NCI-H524 treated with DMSO at 0.1 percent for 48 hours (cell line): ENCODE results near the gene ZNF32.
"Not testable (repeated sequence)": the region's sequence is repeated elsewhere in the genome, so short reads cannot be mapped to it uniquely, and the experiment has no call there.

Source experiments
- DNase-seq: peaks from one replicate; lab custom pipeline; 2025; lab: John Stamatoyannopoulos, UW

Gene ZNF32

DNA sequence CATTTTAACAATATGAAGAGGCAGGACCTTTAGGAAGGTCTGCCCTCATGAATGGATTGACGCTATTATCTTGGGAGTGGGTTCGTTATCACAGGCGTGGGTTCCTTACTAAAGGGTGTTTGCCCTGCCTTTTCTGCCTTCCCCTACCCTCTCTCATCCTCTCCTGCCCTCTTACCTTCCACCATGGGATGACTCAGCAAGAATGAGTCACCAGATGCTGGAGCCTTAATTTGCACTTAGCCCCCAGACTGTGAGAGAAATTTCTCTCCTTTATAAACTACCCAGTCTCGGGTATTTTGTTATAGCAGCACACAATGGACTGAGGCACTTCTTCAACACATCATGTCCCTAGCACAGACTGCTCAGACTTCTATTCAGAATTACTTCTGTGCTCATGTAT lies 31.4 kb upstream of the ZNF32 start:
- no peak for DNase-seq

DNA sequence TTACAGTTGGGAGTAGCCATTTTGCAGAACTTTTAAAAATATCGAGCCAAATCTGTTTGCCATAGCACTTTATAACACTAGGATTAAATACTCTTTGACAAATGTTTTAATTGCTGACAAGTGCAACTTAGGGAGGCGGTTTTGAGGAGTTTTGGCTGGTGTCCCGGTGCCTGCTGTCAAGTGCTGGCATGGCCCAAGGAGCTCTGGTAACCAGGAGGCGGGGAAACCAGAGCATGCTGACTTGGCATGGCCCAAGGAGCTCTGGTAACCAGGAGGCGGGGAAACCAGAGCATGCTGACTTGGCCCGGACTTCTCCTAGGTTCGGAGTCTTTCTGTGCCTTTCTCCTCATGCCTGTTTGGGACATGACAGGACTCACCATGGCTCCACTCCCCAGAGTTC lies 30.8 kb upstream of the ZNF32 start:
- DNase-seq: no peak

DNA sequence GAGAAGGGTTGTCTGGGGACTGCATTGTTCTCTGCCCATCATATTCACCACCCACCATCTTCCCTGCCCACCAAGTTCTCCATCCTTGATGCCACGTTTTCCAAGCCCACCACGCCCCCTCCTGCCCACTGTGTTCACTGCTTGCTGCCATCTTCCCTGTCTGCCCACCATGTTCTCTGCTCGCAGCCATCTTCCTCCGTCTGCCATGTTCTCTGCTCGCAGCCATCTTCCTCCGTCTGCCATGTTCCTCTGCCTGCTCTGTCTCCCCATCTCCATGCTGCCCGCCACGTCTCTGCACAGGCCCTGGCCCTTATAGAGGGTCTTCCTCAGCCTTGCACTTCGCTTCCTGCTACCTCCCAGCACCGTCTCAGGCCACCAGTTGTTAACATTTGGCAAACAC lies 30.0 kb upstream of the ZNF32 start:
- DNase-seq: no peak

DNA sequence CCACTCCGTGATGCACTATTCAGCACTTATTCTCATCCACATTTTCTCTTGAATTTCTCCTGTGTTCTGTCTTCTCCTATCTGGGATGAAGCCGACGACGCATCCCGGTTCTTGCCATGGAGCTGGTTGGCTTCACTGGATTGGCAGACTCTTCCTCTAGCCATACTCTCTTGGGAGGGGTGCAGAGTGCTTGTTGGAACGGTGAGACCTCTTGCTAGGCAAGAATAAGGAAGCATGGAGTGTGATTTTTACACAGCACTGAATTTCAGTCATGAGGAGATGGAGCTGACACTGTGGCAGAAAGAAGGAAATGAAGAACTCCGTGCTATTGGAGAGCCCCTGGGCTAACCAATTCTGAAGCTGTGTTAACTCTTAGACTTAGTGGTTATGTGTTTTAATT lies 28.2 kb upstream of the ZNF32 start:
- DNase-seq: no peak

DNA sequence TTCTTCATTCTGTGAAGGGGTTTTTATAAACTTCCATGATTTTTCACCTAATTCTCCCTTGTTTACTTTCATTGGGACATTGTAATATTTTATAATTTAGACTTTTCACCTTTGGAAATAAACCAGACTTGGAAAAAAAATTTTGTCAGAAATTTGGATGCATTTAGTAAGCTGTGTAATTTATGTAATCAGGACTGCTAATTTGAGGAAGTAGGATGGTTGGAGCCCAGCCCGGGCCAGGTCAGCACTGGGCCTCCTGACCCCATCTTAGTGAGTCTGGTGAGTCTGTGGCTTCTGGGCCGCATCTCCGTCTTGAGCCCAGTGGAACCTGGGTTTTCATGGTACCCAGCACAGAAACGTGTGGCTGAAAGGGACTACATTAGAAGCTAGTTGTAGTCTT lies 27.6 kb upstream of the ZNF32 start:
- DNase-seq: no peak

DNA sequence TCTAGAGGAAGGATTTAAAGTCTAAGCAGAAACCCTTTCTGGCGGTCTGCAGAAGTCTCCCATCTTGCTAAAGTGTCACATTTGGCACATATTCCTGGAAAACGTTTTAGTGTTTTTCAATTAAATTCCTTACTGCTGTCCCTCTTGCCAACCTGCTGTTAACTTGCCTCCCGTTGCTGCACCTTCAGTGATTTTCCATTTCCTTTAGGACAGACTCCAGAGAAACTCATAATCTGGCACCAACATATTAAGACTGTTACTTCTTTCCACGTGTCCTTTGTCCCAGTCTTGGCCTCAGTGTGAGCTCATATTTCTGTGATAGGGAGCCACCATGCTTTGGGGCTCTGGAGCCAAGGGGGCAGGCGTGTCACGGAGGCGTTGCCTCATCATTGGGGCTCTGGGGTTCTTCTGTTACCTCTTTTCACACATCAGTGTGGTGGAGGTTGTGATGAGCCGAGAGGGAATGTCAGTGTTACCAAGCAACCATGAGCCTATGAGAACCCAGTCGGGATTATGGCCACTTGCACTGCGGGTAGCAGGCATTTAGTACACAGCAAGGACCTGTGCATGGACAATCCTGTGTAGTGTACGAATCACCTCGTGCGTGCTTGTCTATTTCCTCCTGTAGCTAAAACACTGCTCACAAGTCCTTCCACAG lies 26.0 kb upstream of the ZNF32 start:
- DNase-seq: no peak

DNA sequence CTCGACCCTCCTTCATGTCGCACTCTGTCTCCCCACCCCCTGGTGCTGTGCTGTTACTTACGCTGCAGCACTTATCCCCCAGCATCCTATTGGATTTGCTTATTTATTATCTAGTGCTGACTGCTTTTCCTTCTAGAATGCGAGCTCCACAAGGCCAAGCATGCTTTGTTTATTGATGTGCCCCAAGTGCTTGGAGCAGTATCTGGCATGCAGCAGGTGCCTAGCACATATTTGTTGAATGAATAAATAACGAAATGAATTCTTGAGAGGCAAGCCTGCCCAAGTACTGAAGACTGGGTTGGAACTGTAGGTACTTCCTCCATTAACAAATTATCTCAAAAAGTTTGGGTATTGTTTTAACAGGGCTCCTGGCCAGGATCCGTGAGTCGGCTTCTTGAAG lies 24.8 kb upstream of the ZNF32 start:
- no peak for DNase-seq

DNA sequence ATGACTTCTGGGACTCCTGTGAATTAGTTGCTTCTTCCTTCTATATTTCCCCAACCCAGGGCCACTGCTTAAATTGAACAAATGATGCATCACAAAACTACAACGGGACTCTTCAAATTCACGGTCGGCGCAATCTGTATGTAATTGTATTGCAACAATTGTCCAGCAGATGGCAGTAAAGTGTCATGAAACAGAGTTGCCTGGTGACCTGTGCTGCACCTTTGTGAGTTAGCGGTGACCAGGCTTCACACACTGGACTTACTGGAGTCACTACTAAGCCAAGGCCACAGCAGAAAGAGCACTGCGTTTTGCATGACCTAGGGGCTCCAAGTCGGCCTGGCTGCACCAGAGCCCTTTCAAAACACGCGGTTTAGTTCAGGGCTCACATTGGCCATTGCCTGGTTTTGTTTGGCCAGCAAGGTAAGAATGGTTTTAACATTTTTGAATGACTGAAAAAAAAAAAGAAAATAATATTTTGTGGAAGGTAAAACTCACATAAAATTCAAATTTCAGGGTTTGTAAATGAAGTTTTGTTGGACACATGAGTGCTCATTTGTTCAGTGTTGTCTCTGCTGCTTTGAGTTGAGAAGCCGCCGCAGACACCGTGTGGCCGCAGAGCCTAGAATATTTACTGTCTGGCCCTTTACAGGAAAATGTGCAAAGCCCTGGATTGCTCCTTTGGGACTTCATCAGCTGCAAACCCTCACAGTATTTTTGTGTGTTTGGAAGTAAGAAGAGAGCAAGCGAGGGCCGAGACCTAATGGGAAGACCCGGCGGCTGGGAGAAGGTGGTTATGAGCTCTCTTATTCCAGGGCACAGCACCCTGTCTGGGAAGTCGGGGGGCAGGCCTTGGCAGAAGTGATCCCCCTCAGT lies 23.2 kb upstream of the ZNF32 start:
- DNase-seq: no peak

DNA sequence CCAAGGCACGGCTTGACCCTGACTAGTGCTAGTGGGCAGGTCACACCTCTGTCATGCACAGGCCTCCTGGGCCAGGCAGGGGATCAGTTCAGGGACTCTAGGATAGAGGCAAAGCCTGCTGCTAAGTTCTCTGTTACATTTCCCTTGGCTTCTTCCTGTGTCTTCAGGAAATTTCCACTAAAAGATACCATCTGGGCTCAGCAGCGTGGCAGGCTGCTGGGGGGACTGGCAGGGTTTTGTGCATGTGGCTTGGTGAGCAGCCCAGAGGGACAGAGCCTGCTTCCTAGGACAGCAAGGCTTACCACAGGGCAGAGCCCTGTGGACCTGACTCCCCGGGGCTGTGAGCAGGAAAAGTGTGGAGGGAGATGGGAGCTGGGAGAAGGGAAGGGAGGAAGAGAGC lies 20.7 kb upstream of the ZNF32 start:
- no peak for DNase-seq

DNA sequence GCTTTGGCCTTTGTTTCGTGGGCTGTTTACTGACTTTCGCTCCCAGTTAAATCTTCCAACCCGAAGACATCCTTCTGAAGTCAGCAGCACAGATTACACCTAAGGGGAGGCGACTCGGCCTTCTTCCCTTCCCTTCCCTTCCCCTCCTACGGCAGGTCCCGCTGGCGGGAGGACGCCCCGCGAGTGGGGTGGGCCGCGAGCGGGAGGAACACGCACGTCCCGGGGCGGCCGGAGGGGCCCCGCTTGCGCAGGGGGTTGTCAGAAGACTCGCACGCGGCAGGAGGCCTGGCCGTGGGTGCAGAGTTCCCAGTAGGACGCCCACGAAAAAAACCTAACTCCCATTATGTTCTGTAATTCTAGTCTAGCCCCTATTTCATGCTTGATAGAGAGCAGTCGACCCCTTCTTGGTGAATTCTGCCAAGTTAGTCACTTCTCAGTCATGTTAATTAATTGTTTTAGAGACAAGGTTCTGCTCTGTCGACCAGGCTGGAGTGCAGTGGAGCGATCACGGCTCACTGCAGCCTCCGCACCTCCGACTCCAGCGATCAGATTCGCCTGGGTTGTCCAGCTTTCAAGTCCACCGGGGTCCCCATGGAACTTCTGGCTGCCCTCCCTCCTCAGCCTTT lies 19.2 kb upstream of the ZNF32 start:
- DNase-seq: no peak

DNA sequence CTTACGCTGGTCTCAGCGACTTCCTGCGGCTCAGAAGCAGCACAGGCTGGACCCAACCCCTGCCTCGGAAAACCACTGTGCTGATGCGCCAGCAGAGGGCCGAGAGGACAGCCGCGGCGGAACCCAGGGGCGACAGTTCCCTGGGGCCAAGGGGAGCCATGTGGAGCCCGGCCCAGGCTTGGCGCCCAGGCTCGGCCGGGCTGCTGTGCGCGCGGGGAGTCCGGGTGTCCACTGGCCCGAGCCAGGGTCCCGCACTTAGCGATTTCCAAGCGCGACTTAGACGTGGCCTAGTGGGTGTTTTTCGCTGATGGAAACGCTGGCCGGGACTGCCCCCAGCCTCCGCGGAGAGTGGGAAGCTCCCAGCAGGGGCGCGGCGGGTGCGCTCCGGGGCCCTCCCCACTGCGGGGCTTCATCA lies 18.6 kb upstream of the ZNF32 start:
- DNase-seq: no peak

DNA sequence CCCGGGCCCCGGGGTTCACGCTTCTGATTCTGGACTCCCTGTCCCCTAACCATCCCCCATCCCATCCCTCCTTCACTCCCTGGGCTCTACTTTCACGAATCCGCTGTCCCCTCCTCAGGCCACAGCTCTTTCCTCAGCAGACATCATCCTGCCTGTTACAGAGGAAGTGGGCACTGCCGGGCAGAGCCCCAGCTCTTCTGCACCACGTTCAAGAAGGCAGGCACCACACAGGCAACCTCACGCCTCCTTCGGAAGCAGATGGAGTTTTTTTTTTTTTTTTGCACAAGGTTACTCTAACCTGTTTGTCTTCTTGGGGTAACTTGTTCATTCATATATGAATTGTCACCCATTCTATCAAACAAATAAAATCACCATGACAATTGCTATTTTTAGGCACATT lies 17.9 kb upstream of the ZNF32 start:
- DNase-seq: no peak

DNA sequence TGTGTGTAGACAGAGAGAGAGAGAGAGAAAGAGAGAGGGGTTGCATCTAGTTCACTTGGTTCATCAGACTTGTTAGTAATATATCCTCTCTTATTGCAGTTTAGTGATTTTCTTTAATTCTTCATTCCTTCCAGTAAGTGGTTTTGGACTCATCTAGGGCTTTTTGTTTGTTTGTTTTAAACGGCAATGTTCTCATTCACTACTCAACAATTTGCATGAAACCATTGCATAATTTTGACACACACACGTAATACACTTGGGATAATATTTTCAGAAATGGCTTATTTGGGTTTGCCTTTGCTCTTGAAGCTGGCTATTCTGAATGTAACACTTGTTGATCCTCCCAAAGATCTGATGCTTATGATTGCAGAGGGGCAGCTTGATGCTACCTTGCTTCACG lies 16.4 kb upstream of the ZNF32 start:
- no peak for DNase-seq

DNA sequence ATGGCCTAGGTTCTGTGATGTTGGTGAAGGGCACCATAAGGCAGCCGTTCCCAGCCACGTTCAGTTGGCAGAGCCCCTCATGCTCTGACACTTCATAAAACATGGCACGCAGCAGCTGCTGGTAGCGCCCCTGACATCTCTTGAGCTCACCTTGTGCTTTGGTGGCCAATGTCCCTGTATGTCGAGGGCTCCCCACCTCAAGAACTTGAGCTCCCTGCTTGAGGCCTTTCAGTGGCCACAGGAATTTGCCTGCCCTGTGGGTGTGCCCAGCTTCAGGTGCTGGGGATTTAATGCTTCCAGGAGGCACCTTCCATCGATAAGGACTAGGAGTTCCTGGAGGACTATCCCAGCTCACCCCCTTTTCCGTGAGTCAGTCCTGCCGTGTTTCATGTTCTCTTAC lies 9.5 kb upstream of the ZNF32 start:
- no peak for DNase-seq

DNA sequence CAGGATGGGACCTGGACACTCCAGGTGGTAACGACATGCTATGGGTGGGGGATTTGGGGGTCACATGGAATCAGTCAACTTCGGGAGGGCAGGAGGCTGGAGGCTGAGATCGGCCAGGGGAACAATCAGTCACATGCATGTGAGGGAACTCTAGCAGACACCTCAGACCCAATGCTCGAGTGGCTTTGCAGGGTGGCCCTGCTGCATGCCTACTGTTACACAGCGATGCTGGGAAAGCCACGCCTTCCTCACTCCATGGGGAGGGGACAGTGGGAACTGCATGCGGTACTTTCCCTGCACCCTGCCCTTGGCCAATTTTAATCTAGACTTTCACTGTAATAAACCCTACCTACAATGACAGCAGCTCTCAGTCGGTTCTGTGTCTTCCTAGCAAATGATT lies 6.6 kb upstream of the ZNF32 start:
- DNase-seq: no peak

DNA sequence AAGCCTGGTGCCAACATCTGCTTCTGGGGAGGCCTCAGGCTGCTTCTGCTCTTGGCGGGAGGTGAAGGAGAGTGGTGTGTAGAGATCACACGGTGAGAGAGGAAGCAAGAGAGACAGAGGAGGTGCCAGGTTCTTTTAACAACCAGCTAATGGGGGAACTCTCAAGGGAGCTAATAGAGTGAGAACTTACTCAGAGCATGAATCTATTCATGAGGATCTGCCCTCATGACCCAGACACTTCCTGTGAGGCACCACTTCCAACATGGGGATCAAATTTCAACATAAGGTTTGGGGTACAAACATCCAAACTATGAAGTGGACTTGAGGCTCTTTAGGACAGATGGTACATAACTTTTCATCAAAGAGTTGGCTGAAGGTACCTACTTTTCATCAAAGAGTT lies 5.1 kb upstream of the ZNF32 start:
- no peak for DNase-seq

DNA sequence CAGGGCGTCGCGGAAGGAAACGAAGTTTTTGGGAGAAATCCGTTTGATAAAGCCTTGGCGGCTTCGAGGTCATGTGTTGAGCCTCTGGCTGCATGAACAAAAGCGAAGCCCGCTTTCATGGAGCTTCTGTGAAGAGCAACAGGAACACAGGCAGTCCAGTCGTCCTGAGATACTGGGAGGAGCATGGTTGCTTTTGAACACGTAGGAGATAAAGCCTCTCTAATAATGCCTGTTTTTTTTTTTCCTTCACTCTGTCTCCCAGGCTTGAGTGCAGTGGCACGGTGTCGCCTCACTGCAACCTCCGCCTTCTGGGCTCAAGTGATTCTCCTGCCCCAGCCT lies 473 bp upstream of the ZNF32 start:
- no peak for DNase-seq

DNA sequence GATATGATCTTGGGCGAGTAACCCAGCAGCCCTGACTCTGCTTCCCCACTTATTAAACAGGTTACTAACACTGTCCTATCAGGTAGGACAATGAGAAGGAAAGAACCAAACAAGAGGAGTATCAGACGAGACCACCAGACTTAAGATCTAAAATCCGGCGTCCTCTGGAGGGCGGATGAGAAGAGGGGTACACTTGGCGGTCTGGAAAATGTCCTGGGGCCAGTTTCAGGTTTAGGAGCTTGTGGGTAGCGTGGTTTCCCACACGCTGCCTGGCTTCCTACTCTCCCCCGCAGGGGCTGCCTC lies 635 bp downstream of the ZNF32 start:
- DNase-seq: no peak

DNA sequence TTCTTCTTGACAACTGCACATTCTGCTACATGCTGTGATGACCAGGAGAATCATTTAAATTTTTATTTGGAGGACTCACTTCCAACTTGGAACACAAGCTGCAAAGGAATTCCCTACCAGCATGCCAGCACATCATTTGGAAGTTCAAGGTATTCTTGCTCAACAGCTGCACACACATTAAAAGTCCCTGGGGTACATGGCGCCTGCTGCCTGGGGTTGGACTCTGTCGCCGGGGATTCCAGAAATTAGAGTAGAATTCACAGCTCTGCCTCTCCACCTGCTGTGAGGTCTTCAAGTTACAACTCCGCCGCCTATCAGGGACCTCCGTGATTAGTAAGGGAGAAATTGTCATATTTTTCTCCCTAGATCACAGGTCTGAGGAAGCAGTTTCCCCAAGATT lies 1.1 kb downstream of the ZNF32 start:
- no peak for DNase-seq

DNA sequence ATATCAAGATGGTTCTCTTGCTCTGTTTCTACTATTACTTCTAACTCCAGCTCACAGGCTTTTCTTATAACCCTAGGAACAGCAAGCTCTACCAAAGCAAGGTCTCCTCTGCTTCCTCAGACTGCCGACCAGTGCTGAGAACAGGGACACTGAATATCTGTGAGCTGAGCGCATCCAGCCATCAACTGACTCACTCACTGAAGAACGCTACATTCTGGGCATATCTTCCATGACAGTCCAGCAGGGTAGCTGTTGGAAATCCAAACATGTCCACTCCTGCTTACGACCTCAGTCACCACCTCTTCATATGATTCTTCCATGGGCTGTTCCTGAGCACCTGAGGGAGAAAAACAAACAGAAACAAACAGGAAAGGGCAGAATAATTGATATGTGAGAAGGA lies 2.8 kb downstream of the ZNF32 start:
- no peak for DNase-seq

DNA sequence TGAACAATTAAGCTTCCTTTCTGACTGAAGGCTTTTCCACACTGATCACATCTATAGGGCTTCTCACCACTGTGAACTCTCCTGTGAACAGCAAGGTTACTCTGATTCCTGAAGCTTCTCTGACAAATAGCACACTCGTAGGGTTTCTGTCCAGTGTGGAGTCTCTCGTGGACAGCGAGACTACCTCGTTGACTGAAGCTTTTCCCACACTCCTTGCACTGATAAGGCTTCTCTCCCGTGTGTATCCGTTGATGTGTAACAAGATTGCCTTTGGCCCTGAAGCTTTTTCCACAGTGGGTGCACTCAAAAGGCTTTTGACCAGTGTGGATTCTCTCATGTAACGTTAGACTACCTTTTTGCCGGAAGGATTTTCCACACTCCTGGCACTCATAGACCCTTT lies 4.4 kb downstream of the ZNF32 start:
- no peak for DNase-seq

DNA sequence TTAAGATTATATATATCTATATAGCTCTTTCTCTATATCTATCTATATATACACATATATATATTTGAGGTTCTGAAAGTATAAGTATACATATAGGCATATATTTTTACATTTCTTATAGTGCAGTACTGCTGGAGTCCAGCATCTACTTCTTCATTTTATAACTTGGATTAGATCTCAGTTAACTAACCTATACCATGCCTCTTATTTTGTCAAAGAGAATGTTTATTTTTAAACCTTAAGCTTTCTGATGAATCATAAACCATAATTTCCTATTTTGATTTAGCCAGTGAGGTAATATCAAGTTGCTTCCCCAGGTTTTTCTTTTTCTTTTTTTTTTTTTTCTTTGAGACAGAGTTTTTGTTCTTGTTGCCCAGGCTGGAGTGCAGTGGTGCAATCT lies 8.1 kb downstream of the ZNF32 start:
- DNase-seq: no peak

DNA sequence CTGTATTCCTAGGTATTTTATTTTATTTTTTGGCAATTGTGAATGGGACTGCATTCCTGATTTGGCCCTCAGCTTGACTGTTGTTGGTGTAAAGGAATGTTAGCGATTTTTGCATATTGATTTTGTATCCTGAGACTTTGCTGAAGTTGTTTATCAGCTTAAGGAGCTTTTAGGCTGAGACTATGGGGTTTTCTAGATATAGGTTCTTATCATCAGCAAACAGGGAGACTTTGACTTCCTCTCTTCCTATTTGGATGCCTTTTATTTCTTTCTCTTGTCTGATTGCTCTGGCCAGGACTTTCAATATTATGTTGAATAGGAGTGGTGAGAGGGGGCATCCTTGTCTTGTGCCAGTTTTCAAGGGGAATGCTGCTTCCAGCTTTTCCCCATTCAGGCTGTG lies 12.9 kb downstream of the ZNF32 start:
- not testable (repeated sequence) for DNase-seq

DNA sequence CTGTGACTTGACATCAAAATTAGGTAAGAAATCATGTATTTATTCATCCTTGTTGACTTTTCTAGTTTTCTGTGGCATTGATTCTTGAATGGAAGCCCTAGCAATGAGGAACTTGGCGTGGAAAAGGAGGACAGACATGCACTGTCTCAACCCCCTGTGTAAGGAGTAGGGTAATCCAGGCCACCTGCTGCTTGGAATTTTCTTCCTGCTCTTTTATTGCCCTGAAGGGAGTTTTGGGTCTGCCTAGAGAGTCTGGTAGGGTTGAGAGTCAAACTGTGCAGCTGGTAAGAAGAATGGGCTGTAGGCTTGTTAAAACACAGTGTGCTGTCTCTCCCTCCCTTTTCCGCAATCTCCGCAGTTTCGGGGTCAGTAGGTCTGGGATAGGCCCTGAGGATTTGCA lies 19.7 kb downstream of the ZNF32 start:
- no peak for DNase-seq
